HepG2 (cell line): ENCODE data around the gene SLC4A9.

Experiments used
- ARID3A ChIP-seq: IDR thresholded peaks from 2 replicates; pipeline ENCODE4 v1.6.1; 2012; ENCODE audit warnings: low read depth, low read length, improper control_type of control experiment
- CTCF ChIP-seq: sonication (generic); formaldehyde crosslinking; IDR thresholded peaks from 2 replicates; pipeline ENCODE4 v1.5.0; 2020; ENCODE audit warnings: mild to moderate bottlenecking, missing genetic modification reagents, moderate library complexity
- PAWR ChIP-seq: sonication (generic); formaldehyde crosslinking; IDR thresholded peaks from 2 replicates; pipeline ENCODE4 v1.4.0; 2020; ENCODE audit warnings: missing genetic modification reagents, mild to moderate bottlenecking, borderline replicate concordance
- SRSF4 ChIP-seq: fragments of 200-400 bp; formaldehyde crosslinking; IDR thresholded peaks from one replicate; pipeline ENCODE4 v1.6.1; 2018; ENCODE audit warnings: mild to moderate bottlenecking, low read depth, low read length, moderate library complexity; ENCODE audit not compliant: poor library complexity, severe bottlenecking
- TOE1 ChIP-seq: sonication (generic); formaldehyde crosslinking; IDR thresholded peaks from 2 replicates; pipeline ENCODE4 v1.4.0; 2020; ENCODE audit warnings: mild to moderate bottlenecking, missing genetic modification reagents
- ZBTB10 ChIP-seq: sonication (generic); formaldehyde crosslinking; IDR thresholded peaks from 2 replicates; pipeline ENCODE4 v1.4.0; 2020; ENCODE audit warnings: missing genetic modification reagents, borderline replicate concordance
- ZBTB42 ChIP-seq: sonication (generic); formaldehyde crosslinking; IDR thresholded peaks from 2 replicates; pipeline ENCODE4 v1.5.0; 2020; ENCODE audit warnings: mild to moderate bottlenecking, missing genetic modification reagents
- ZBTB7A ChIP-seq: sonication (generic); formaldehyde crosslinking; IDR thresholded peaks from 2 replicates; pipeline ENCODE4 v1.8.0; 2022; ENCODE audit warnings: mild to moderate bottlenecking, missing genetic modification reagents
- ZNF740 ChIP-seq: sonication (generic); formaldehyde crosslinking; IDR thresholded peaks from 2 replicates; pipeline ENCODE4 v1.4.0; 2020; ENCODE audit warnings: missing genetic modification reagents

- TF ChIP-seq CTCF (CRISPR knock-in tag) (no peak), ZBTB7A (CRISPR knock-in tag) (no peak), ARID3A (no peak), PAWR (CRISPR knock-in tag) (no peak), ZBTB10 (CRISPR knock-in tag) (no peak), ZNF740 (CRISPR knock-in tag) (no peak), ZBTB42 (CRISPR knock-in tag) (no peak), TOE1 (no peak), SRSF4 (no peak)
These were observed 11.9 kb upstream of the SLC4A9 start for GRCh38 chr5:140348104-140348503.
